Measurements from ENCODE around the gene SLC5A10. TPM values are rescaled to one million over a fixed set of nuclear protein-coding genes. Genes with fewer than 3 reads are reported as not detected.

SLC5A10 gene
- total and polyA plus RNA-seq, 2 experiments from 2014 or later, result 0.10 TPM; not detected in 1

DNA sequence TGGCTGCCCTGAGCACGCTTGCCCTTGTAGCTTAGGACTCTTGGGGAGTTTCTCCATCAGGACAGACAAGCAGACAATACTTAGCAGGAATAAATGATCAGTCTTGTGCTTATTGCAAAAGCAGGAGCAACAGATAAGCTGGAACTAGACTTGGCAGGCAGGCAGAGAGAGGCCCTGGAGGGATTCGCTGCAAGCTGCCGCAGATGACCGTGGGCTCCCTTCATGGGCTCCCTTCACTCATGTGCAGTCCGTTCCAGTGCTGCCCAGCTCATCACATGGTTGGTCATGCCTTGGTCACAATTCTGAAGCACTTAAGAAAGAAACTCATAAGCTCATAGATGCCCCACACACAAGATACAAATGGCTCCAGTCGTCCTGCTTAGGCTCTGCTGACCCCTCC is 2.4 kb upstream of the SLC5A10 start:
- no peak for TF ChIP-seq CREB1 (CRISPR knock-in tag; IDR thresholded peaks at IDR 0.05; ENCODE audit: low read depth)
- TF ChIP-seq ZNF114 (CRISPR knock-in tag; IDR thresholded peaks at IDR 0.05), result no peak
- TF ChIP-seq, protein P1, sequence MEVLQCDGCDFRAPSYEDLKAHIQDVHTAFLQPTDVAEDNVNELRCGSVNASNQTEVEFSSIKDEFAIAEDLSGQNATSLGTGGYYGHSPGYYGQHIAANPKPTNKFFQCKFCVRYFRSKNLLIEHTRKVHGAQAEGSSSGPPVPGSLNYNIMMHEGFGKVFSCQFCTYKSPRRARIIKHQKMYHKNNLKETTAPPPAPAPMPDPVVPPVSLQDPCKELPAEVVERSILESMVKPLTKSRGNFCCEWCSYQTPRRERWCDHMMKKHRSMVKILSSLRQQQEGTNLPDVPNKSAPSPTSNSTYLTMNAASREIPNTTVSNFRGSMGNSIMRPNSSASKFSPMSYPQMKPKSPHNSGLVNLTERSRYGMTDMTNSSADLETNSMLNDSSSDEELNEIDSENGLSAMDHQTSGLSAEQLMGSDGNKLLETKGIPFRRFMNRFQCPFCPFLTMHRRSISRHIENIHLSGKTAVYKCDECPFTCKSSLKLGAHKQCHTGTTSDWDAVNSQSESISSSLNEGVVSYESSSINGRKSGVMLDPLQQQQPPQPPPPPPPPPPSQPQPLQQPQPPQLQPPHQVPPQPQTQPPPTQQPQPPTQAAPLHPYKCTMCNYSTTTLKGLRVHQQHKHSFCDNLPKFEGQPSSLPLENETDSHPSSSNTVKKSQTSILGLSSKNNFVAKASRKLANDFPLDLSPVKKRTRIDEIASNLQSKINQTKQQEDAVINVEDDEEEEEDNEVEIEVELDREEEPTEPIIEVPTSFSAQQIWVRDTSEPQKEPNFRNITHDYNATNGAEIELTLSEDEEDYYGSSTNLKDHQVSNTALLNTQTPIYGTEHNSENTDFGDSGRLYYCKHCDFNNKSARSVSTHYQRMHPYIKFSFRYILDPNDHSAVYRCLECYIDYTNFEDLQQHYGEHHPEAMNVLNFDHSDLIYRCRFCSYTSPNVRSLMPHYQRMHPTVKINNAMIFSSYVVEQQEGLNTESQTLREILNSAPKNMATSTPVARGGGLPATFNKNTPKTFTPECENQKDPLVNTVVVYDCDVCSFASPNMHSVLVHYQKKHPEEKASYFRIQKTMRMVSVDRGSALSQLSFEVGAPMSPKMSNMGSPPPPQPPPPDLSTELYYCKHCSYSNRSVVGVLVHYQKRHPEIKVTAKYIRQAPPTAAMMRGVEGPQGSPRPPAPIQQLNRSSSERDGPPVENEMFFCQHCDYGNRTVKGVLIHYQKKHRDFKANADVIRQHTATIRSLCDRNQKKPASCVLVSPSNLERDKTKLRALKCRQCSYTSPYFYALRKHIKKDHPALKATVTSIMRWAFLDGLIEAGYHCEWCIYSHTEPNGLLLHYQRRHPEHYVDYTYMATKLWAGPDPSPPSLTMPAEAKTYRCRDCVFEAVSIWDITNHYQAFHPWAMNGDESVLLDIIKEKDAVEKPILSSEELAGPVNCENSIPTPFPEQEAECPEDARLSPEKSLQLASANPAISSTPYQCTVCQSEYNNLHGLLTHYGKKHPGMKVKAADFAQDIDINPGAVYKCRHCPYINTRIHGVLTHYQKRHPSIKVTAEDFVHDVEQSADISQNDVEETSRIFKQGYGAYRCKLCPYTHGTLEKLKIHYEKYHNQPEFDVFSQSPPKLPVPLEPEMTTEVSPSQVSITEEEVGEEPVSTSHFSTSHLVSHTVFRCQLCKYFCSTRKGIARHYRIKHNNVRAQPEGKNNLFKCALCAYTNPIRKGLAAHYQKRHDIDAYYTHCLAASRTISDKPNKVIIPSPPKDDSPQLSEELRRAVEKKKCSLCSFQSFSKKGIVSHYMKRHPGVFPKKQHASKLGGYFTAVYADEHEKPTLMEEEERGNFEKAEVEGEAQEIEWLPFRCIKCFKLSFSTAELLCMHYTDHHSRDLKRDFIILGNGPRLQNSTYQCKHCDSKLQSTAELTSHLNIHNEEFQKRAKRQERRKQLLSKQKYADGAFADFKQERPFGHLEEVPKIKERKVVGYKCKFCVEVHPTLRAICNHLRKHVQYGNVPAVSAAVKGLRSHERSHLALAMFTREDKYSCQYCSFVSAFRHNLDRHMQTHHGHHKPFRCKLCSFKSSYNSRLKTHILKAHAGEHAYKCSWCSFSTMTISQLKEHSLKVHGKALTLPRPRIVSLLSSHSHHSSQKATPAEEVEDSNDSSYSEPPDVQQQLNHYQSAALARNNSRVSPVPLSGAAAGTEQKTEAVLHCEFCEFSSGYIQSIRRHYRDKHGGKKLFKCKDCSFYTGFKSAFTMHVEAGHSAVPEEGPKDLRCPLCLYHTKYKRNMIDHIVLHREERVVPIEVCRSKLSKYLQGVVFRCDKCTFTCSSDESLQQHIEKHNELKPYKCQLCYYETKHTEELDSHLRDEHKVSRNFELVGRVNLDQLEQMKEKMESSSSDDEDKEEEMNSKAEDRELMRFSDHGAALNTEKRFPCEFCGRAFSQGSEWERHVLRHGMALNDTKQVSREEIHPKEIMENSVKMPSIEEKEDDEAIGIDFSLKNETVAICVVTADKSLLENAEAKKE (CRISPR knock-in tag; IDR thresholded peaks at IDR 0.05), result no peak
- TF ChIP-seq ZNF331 (CRISPR knock-in tag; IDR thresholded peaks at IDR 0.05; ENCODE audit: low read depth), result no peak
- no peak for TF ChIP-seq POLR2AphosphoS5 (IDR thresholded peaks at IDR 0.05; ENCODE audit: low read depth)
- TF ChIP-seq, protein P2, sequence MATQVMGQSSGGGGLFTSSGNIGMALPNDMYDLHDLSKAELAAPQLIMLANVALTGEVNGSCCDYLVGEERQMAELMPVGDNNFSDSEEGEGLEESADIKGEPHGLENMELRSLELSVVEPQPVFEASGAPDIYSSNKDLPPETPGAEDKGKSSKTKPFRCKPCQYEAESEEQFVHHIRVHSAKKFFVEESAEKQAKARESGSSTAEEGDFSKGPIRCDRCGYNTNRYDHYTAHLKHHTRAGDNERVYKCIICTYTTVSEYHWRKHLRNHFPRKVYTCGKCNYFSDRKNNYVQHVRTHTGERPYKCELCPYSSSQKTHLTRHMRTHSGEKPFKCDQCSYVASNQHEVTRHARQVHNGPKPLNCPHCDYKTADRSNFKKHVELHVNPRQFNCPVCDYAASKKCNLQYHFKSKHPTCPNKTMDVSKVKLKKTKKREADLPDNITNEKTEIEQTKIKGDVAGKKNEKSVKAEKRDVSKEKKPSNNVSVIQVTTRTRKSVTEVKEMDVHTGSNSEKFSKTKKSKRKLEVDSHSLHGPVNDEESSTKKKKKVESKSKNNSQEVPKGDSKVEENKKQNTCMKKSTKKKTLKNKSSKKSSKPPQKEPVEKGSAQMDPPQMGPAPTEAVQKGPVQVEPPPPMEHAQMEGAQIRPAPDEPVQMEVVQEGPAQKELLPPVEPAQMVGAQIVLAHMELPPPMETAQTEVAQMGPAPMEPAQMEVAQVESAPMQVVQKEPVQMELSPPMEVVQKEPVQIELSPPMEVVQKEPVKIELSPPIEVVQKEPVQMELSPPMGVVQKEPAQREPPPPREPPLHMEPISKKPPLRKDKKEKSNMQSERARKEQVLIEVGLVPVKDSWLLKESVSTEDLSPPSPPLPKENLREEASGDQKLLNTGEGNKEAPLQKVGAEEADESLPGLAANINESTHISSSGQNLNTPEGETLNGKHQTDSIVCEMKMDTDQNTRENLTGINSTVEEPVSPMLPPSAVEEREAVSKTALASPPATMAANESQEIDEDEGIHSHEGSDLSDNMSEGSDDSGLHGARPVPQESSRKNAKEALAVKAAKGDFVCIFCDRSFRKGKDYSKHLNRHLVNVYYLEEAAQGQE (IDR thresholded peaks at IDR 0.05; ENCODE audit: unreplicated experiment), result no peak
- no peak for TF ChIP-seq STAT1 (IDR thresholded peaks at IDR 0.05; ENCODE audit: unreplicated experiment)
- no peak for TF ChIP-seq EZH2phosphoT487 (IDR thresholded peaks at IDR 0.05; ENCODE audit: unreplicated experiment)
- TF ChIP-seq NANOG (IDR thresholded peaks at IDR 0.05; ENCODE audit: borderline replicate concordance), result no peak
- TF ChIP-seq EZH2 (IDR thresholded peaks at IDR 0.05; ENCODE audit: low read depth, unreplicated experiment), result no peak
- TF ChIP-seq, protein P3, sequence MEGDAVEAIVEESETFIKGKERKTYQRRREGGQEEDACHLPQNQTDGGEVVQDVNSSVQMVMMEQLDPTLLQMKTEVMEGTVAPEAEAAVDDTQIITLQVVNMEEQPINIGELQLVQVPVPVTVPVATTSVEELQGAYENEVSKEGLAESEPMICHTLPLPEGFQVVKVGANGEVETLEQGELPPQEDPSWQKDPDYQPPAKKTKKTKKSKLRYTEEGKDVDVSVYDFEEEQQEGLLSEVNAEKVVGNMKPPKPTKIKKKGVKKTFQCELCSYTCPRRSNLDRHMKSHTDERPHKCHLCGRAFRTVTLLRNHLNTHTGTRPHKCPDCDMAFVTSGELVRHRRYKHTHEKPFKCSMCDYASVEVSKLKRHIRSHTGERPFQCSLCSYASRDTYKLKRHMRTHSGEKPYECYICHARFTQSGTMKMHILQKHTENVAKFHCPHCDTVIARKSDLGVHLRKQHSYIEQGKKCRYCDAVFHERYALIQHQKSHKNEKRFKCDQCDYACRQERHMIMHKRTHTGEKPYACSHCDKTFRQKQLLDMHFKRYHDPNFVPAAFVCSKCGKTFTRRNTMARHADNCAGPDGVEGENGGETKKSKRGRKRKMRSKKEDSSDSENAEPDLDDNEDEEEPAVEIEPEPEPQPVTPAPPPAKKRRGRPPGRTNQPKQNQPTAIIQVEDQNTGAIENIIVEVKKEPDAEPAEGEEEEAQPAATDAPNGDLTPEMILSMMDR (conservative IDR thresholded peaks at IDR 0.05; ENCODE audit: low read depth in 2 of 2), result no peak
- TF ChIP-seq JUNB (IDR thresholded peaks at IDR 0.05; ENCODE audit: unreplicated experiment), result no peak
- TF ChIP-seq, protein P4, sequence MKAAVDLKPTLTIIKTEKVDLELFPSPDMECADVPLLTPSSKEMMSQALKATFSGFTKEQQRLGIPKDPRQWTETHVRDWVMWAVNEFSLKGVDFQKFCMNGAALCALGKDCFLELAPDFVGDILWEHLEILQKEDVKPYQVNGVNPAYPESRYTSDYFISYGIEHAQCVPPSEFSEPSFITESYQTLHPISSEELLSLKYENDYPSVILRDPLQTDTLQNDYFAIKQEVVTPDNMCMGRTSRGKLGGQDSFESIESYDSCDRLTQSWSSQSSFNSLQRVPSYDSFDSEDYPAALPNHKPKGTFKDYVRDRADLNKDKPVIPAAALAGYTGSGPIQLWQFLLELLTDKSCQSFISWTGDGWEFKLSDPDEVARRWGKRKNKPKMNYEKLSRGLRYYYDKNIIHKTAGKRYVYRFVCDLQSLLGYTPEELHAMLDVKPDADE (IDR thresholded peaks at IDR 0.05), result no peak
- no peaks in the 10 kb centered on the region for H3K4me1 Mint-ChIP-seq
- H2AFZ ChIP-seq, result no peak overlapping the region

More for the DNA sequence above, 2.4 kb upstream of the SLC5A10 start:
- DNase-seq (ENCODE audit: low spot score) (no peak), ATAC-seq (no peak)
- no peaks in the 10 kb centered on the region for H3K9me2 ChIP-seq (ENCODE audit: insufficient read depth)
- H3K4me1 ChIP-seq (ENCODE audit: insufficient read depth), result no peaks in the 10 kb centered on the region
- no peaks in the 10 kb centered on the region for H3K36me3 ChIP-seq (ENCODE audit: insufficient read depth)
- H3K27me3 ChIP-seq (ENCODE audit: insufficient read depth), result no peaks in the 10 kb centered on the region
- Mint-ChIP-seq H3K4me3 (no peak overlapping the region), H3K27me3 (ENCODE audit: insufficient read depth, low read depth, poor library complexity) (peaks cover 7% of the 10 kb centered on the region), H3K9me3 (peaks cover 2% of the 10 kb centered on the region; the same call in 1 of the 3 replicates), H3K36me3 (ENCODE audit: low read depth) (no peaks in the 10 kb centered on the region), H3K27ac (peak overlapping the region; percentile 7; the same call in 1 of the 2 replicates)
- H3K4me3 ChIP-seq, result no peak overlapping the region
- no peak overlapping the region for H3K4me2 ChIP-seq
- H3K27ac ChIP-seq (ENCODE audit: low read depth), result no peak overlapping the region
- no peaks in the 10 kb centered on the region for H4K20me1 ChIP-seq (replicated peaks; ENCODE audit: insufficient read depth)
- no peaks in the 10 kb centered on the region for H3K79me2 ChIP-seq (replicated peaks; ENCODE audit: insufficient read depth)
- no peaks in the 10 kb centered on the region for H3F3A ChIP-seq (replicated peaks; ENCODE audit: low read depth)

Data from GM23338 (cell line).